Endothelial cell of umbilical vein (primary cell): ENCODE data around the gene BTBD8. TPM values are rescaled to one million over a fixed set of nuclear protein-coding genes. Genes with fewer than 3 reads are reported as not detected.

Source experiments
- BruUV-seq: library from RNA; stranded (reverse); fragments of 400-500 nt; replicated peaks from 2 replicates; lab custom pipeline; 2021; lab: Mats Ljungman, UMichigan
- CTCF ChIA-PET: fragments of 300-600, 350-600 bp; sonication (Branson Sonifier 250); formaldehyde crosslinking; loops from one replicate; lab custom pipeline; 2021; ENCODE audit warnings: antibody characterized with exemption, inconsistent platforms; lab: Charles Lee
- POLR2A ChIA-PET: fragments of 300-600, 350-600 bp; sonication (Branson Sonifier 250); formaldehyde crosslinking; loops from one replicate; lab custom pipeline; 2021; ENCODE audit warnings: antibody characterized with exemption, inconsistent platforms; lab: Charles Lee
- DNase-seq: peaks from one replicate; pipeline ENCODE4 v3.0.0-alpha.2; 2011; ENCODE audit warnings: low read depth, low spot score
- FAIRE-seq: peaks from 2 replicates; lab custom pipeline; 2011; peaks lifted over from hg19 to GRCh38; lab: Jason Lieb, UNC
- H2AFZ ChIP-seq: 2 replicates; pipeline ENCODE4 v1.6.0; 2012; ENCODE audit warnings: low read depth, low read length, control low read depth, inconsistent platforms
- H3K27ac ChIP-seq: 2 replicates; pipeline ENCODE4 v1.5.1; 2011; ENCODE audit warnings: low read depth, mild to moderate bottlenecking, control low read depth, low read length, moderate library complexity; ENCODE audit not compliant: insufficient read depth
- H3K27me3 ChIP-seq, 2 experiments: 2 replicates each; pipeline versions ENCODE4 v1.6.0 to v1.6.1; 2011; ENCODE audit warnings: low read length in 2 of 2, mixed read lengths in 1 of 2; ENCODE audit not compliant: control insufficient read depth in 2 of 2, insufficient read depth in 2 of 2
- H3K36me3 ChIP-seq, 2 experiments: 2 replicates in 1 of 2; 3 replicates in 1 of 2; pipeline ENCODE4 v1.5.1; 2011; ENCODE audit warnings: low read length in 2 of 2, mild to moderate bottlenecking in 1 of 2, moderate library complexity in 1 of 2; ENCODE audit not compliant: control insufficient read depth in 2 of 2, insufficient read depth in 2 of 2; ENCODE audit errors: extremely low read depth in 1 of 2
- H3K4me1 ChIP-seq: 3 replicates; pipeline ENCODE4 v1.5.1; 2011; ENCODE audit warnings: mild to moderate bottlenecking, low read length; ENCODE audit not compliant: control insufficient read depth, insufficient read depth; ENCODE audit errors: extremely low read depth
- H3K4me2 ChIP-seq: 2 replicates; pipeline ENCODE4 v1.6.1; 2011; ENCODE audit warnings: low read length, control low read depth, mixed read lengths; ENCODE audit not compliant: insufficient read depth
- H3K4me3 ChIP-seq, 3 experiments: fragments of 200-600 bp in 1 of 3; sonication (generic), shearing (Covaris generic) in 1 of 3; replicated peaks in 1 of 3; 2 replicates each; pipeline ENCODE4 v1.5.1; 2011 to 2016; ENCODE audit warnings: control low read depth in 3 of 3, low read length in 3 of 3, mild to moderate bottlenecking in 2 of 3, inconsistent platforms in 1 of 3, low read depth in 1 of 3, moderate library complexity in 1 of 3; ENCODE audit not compliant: insufficient read depth in 1 of 3
- H3K79me2 ChIP-seq: 2 replicates; pipeline ENCODE4 v1.6.0; 2012; ENCODE audit warnings: low read length, inconsistent platforms; ENCODE audit not compliant: control insufficient read depth, insufficient read depth
- H3K9ac ChIP-seq: replicated peaks from 2 replicates; pipeline ENCODE3; 2011; ENCODE audit warnings: low read length, control low read depth; ENCODE audit not compliant: insufficient read depth; ENCODE audit errors: extremely low read depth
- H3K9me1 ChIP-seq: replicated peaks from 3 replicates; pipeline ENCODE4 v1.6.0; 2011; ENCODE audit warnings: mild to moderate bottlenecking, low read length; ENCODE audit not compliant: control insufficient read depth, insufficient read depth; ENCODE audit errors: extremely low read depth
- H3K9me3 ChIP-seq: replicated peaks from 2 replicates; pipeline ENCODE4 v1.5.1; 2012; ENCODE audit warnings: low read length, inconsistent platforms; ENCODE audit not compliant: control insufficient read depth, insufficient read depth
- H4K20me1 ChIP-seq: replicated peaks from 2 replicates; pipeline ENCODE3; 2011; ENCODE audit warnings: mild to moderate bottlenecking, low read length; ENCODE audit not compliant: control insufficient read depth, insufficient read depth; ENCODE audit errors: extremely low read depth
- CTCF ChIP-seq, 2 donors: IDR thresholded peaks; 1 replicate in 1 of 2; 2 replicates in 1 of 2; pipeline ENCODE4 v1.5.1; 2011; ENCODE audit warnings: low read length in 2 of 2, mild to moderate bottlenecking in 2 of 2, moderate library complexity in 2 of 2, control low read depth in 1 of 2, inconsistent platforms in 1 of 2, low read depth in 1 of 2; ENCODE audit not compliant: insufficient read depth in 1 of 2; ENCODE audit errors: extremely low read depth in 1 of 2
- EZH2 ChIP-seq: IDR thresholded peaks from 2 replicates; pipeline ENCODE4 v1.6.1; 2012; ENCODE audit warnings: borderline replicate concordance, low read depth, mild to moderate bottlenecking, moderate library complexity, low read length, inconsistent platforms; ENCODE audit not compliant: severe bottlenecking
- FOS ChIP-seq: IDR thresholded peaks from 2 replicates; pipeline ENCODE4 v1.6.1; 2011; ENCODE audit warnings: mild to moderate bottlenecking, low read length, moderate library complexity, borderline replicate concordance; ENCODE audit not compliant: insufficient read depth
- GATA2 ChIP-seq: IDR thresholded peaks from 2 replicates; pipeline ENCODE4 v1.7.0; 2011; ENCODE audit warnings: low read depth, mild to moderate bottlenecking, moderate library complexity, mixed read lengths, low read length; ENCODE audit not compliant: insufficient read length, insufficient read depth
- JUN ChIP-seq: IDR thresholded peaks from 2 replicates; pipeline ENCODE4 v1.6.1; 2011; ENCODE audit warnings: borderline replicate concordance, low read depth; ENCODE audit not compliant: insufficient read length, insufficient read depth
- MAX ChIP-seq: IDR thresholded peaks from 2 replicates; pipeline ENCODE4 v1.6.1; 2011; ENCODE audit not compliant: insufficient read depth, insufficient read length
- MYC ChIP-seq: IDR thresholded peaks from one replicate; pipeline ENCODE4 v1.6.1; 2011; ENCODE audit warnings: mild to moderate bottlenecking, low read depth, low read length
- POLR2A ChIP-seq: IDR thresholded peaks from 2 replicates; pipeline ENCODE4 v1.6.1; 2012; ENCODE audit warnings: low read depth, mild to moderate bottlenecking, control low read depth, low read length
- POLR2AphosphoS5 ChIP-seq: IDR thresholded peaks from 2 replicates; pipeline ENCODE4 v1.6.1; 2012; ENCODE audit warnings: low read depth, mild to moderate bottlenecking, control low read depth, low read length, moderate library complexity; ENCODE audit not compliant: insufficient read depth
- dilution Hi-C: fragments of 300-500 bp; cut with MboI; formaldehyde crosslinking; loops from one replicate; pipeline ENCODE4 v1.15.0; 2019; ENCODE audit warnings: low sequenced_read_pairs; ENCODE audit not compliant: extremely low pct_ligation_motif_present
- intact Hi-C: fragments of 100-400 bp; cut with micrococcal nuclease; formaldehyde crosslinking; loops from one replicate; pipeline ENCODE4 v1.10.0; 2022
- polyA plus RNA-seq, 4 experiments: library from polyadenylated mRNA; depleted of rRNA in 3 of 4; stranded (reverse) in 3 of 4; unstranded in 1 of 4; fragments of >200 nt; gene quantifications; 2 replicates each; pipeline versions ENCODE4 v1.2.1 to v1.2.3, GENCODE V29; 2011 to 2012; ENCODE audit warnings: missing spikeins in 1 of 4
- total RNA-seq: library from RNA; stranded (reverse); gene quantifications from 2 replicates; pipeline ENCODE4 v1.2.3, GENCODE V29; 2021

The BTBD8 gene
- total and polyA plus RNA-seq, 2 donors (not counting 3 experiments of a cell fraction or from before 2014, with no cell fraction given) = 0.36 to 1.7 TPM

GRCh38 chr1:92154934-92155333 is 74.8 kb downstream of the BTBD8 start:
- no peak overlapping the region for H2AFZ ChIP-seq
- H4K20me1 ChIP-seq = no peaks in the 10 kb centered on the region
- H3K4me1 ChIP-seq = no peaks in the 10 kb centered on the region
- ChIA-PET CTCF (no interaction called here), POLR2A (no interaction called here)
- no peaks in the 10 kb centered on the region for H3K27me3 ChIP-seq
- no TSS peak for BruUV-seq
- no peaks in the 10 kb centered on the region for H3K9me1 ChIP-seq
- no peaks in the 10 kb centered on the region for H3K79me2 ChIP-seq
- FAIRE-seq = no peak
- dilution Hi-C loops (no loop called here), intact Hi-C loops (no loop called here)
- no peak for DNase-seq
- TF ChIP-seq MAX = no peak
- no peak for TF ChIP-seq POLR2A
- TF ChIP-seq GATA2 = no peak
- H3K36me3 ChIP-seq = no peaks in the 10 kb centered on the region
- H3K4me3 ChIP-seq = no peak overlapping the region
- H3K27ac ChIP-seq = no peak overlapping the region
- H3K4me2 ChIP-seq = no peak overlapping the region
- no peaks in the 10 kb centered on the region for H3K9me3 ChIP-seq
- no peak overlapping the region for H3K9ac ChIP-seq

GRCh38 chr1:92159593-92159992 is 79.4 kb downstream of the BTBD8 start:
- H3K9me1 ChIP-seq = no peaks in the 10 kb centered on the region
- dilution Hi-C loops (no loop called here), intact Hi-C loops (no loop called here)
- H3K4me2 ChIP-seq = no peak overlapping the region
- DNase-seq (no peak), FAIRE-seq (no peak)
- H3K4me1 ChIP-seq = no peaks in the 10 kb centered on the region
- TF ChIP-seq MAX = no peak
- no peak for TF ChIP-seq POLR2AphosphoS5
- no peak for TF ChIP-seq POLR2A
- TF ChIP-seq MYC = no peak
- no peak for TF ChIP-seq EZH2
- no peak for TF ChIP-seq FOS
- TF ChIP-seq CTCF (IDR thresholded peaks at IDR 0.05; ENCODE audit: extremely low read depth in 1 of 2, insufficient read depth in 1 of 2, low read depth in 1 of 2, low read length in 2 of 2) = no peak
- TF ChIP-seq GATA2 = no peak
- TF ChIP-seq JUN = no peak
- H3K36me3 ChIP-seq = no peaks in the 10 kb centered on the region
- peaks cover 0 to 2% of the 10 kb centered on the region in 2 experiments for H3K27me3 ChIP-seq
- H3K27ac ChIP-seq = no peak overlapping the region
- no peaks in the 10 kb centered on the region for H3K79me2 ChIP-seq
- no peak overlapping the region for H3K9ac ChIP-seq
- no TSS peak for BruUV-seq
- CTCF ChIA-PET = no interaction called here
- no peak overlapping the region for H2AFZ ChIP-seq
- no peaks in the 10 kb centered on the region for H3K9me3 ChIP-seq
- no peak overlapping the region for H3K4me3 ChIP-seq
- H4K20me1 ChIP-seq = no peaks in the 10 kb centered on the region
- POLR2A ChIA-PET = no interaction called here
